B cell (primary cell): ENCODE data around the gene PIK3IP1. TPM values are rescaled to one million over a fixed set of nuclear protein-coding genes. Genes with fewer than 3 reads are reported as not detected.

ENCODE experiments used
- ATAC-seq: fragments of 200-7000 bp; cut with Tn5 transposase; one replicate; pipeline ENCODE4 v1.10.0; 2021; ENCODE audit warnings: low read depth, mild to moderate bottlenecking, moderate number of reproducible peaks, moderate library complexity
- CTCF ChIA-PET: fragments of 350-600 bp; sonication (Branson Sonifier 250); formaldehyde crosslinking; loops from one replicate; lab custom pipeline; 2021; ENCODE audit warnings: antibody characterized with exemption, inconsistent platforms; lab: Charles Lee
- POLR2A ChIA-PET: fragments of 350-600 bp; sonication (Branson Sonifier 250); formaldehyde crosslinking; loops from one replicate; lab custom pipeline; 2021; ENCODE audit warnings: antibody characterized with exemption; lab: Charles Lee
- DNase-seq: peaks from one replicate; pipeline ENCODE4 v3.0.0; 2013
- H2AFZ ChIP-seq: 2 replicates; pipeline ENCODE4 v1.6.1; 2012; ENCODE audit warnings: mild to moderate bottlenecking, low read depth, low read length; ENCODE audit not compliant: insufficient read depth, poor library complexity, severe bottlenecking
- H3K27ac ChIP-seq, 2 donors: 1 replicate in 1 of 2; 2 replicates in 1 of 2; pipeline ENCODE4 v1.5.1; 2012 to 2013; ENCODE audit warnings: low read length in 2 of 2, mild to moderate bottlenecking in 2 of 2, moderate library complexity in 1 of 2
- H3K27me3 ChIP-seq, 4 experiments: fragments of 200-600 bp in 1 of 4; sonication (generic) in 1 of 4; replicated peaks in 1 of 4; 1 replicate in 2 of 4; 2 replicates in 2 of 4; pipeline versions ENCODE4 v1.6.1 to v1.7.0; 2013 to 2016; ENCODE audit warnings: low read length in 3 of 4, mild to moderate bottlenecking in 2 of 4, mixed read lengths in 1 of 4, moderate library complexity in 1 of 4; ENCODE audit not compliant: insufficient read depth in 4 of 4, control insufficient read depth in 3 of 4; ENCODE audit errors: control extremely low read depth in 1 of 4
- H3K36me3 ChIP-seq, 2 experiments: replicated peaks in 1 of 2; 1 replicate in 1 of 2; 2 replicates in 1 of 2; pipeline versions ENCODE4 v1.6.1 to v1.7.1; 2013; ENCODE audit warnings: low read length in 1 of 2; ENCODE audit not compliant: insufficient read depth in 2 of 2, control insufficient read depth in 1 of 2; ENCODE audit errors: control extremely low read depth in 1 of 2, extremely low read depth in 1 of 2
- H3K4me1 ChIP-seq, 2 donors: fragments of 200-600 bp in 1 of 2; sonication (generic) in 1 of 2; 1 replicate in 1 of 2; 2 replicates in 1 of 2; pipeline versions ENCODE4 v1.5.1 to v1.6.1; 2013 to 2017; ENCODE audit warnings: low read length in 2 of 2; ENCODE audit not compliant: control insufficient read depth in 2 of 2, insufficient read depth in 2 of 2
- H3K4me2 ChIP-seq: replicated peaks from 2 replicates; pipeline ENCODE3; 2012; ENCODE audit warnings: mild to moderate bottlenecking, low read depth, low read length; ENCODE audit not compliant: poor library complexity, severe bottlenecking
- H3K4me3 ChIP-seq, 5 experiments: fragments of 200-600 bp in 1 of 5; sonication (generic) in 1 of 5; 1 replicate in 3 of 5; 2 replicates in 2 of 5; pipeline versions ENCODE4 v1.5.1 to v1.7.0; 2011 to 2016; ENCODE audit warnings: low read length in 4 of 5, mild to moderate bottlenecking in 4 of 5, low read depth in 2 of 5, control low read depth in 1 of 5, moderate library complexity in 1 of 5; ENCODE audit not compliant: insufficient read depth in 1 of 5; ENCODE audit errors: control extremely low read depth in 1 of 5, extremely low read depth in 1 of 5
- H3K79me2 ChIP-seq: fragments of 200-600 bp; sonication (generic); one replicate; pipeline ENCODE4 v1.6.0; 2016; ENCODE audit warnings: low read length; ENCODE audit not compliant: control insufficient read depth, insufficient read depth
- H3K9ac ChIP-seq: fragments of 200-600 bp; sonication (generic); 2 replicates; pipeline ENCODE4 v1.6.1; 2017; ENCODE audit warnings: mild to moderate bottlenecking, low read length, moderate library complexity
- H3K9me3 ChIP-seq, 3 donors: one replicate each; pipeline versions ENCODE4 v1.6.1 to v1.7.1; 2013; ENCODE audit warnings: low read length in 2 of 3; ENCODE audit not compliant: control insufficient read depth in 2 of 3, insufficient read depth in 1 of 3; ENCODE audit errors: control extremely low read depth in 1 of 3
- H4K20me1 ChIP-seq: 2 replicates; pipeline ENCODE4 v1.6.0; 2012; ENCODE audit warnings: mild to moderate bottlenecking, low read length; ENCODE audit not compliant: insufficient read depth, control insufficient read depth, poor library complexity, severe bottlenecking
- H3K27ac Mint-ChIP-seq: one replicate; pipeline ENCODE4 v1.8.0; 2021; ENCODE audit warnings: mixed read lengths
- H3K27me3 Mint-ChIP-seq: one replicate; pipeline ENCODE4 v1.8.0; 2021; ENCODE audit warnings: mixed read lengths
- H3K4me1 Mint-ChIP-seq: one replicate; pipeline ENCODE4 v1.8.0; 2021; ENCODE audit warnings: mixed read lengths
- H3K4me3 Mint-ChIP-seq: one replicate; pipeline ENCODE4 v1.8.0; 2021; ENCODE audit warnings: mixed read lengths
- H3K9me3 Mint-ChIP-seq: one replicate; pipeline ENCODE4 v1.8.0; 2022; ENCODE audit warnings: mixed read lengths; ENCODE audit not compliant: insufficient read depth
- CTCF ChIP-seq: fragments of 200-600 bp; IDR thresholded peaks from one replicate; pipeline ENCODE4 v1.8.0; 2022; ENCODE audit warnings: antibody characterized with exemption, mild to moderate bottlenecking
- EZH2 ChIP-seq: IDR thresholded peaks from 2 replicates; pipeline ENCODE4 v1.6.1; 2012; ENCODE audit warnings: borderline replicate concordance, low read depth, mild to moderate bottlenecking, moderate library complexity, low read length; ENCODE audit not compliant: insufficient read depth, poor library complexity, severe bottlenecking
- WGBS: methylation state at CpG from one replicate; pipeline ENCODE4 v1.1.5; 2013; ENCODE audit warnings: missing lambda C conversion rate; ENCODE audit not compliant: insufficient coverage; 5-methylcytosine and 5-hydroxymethylcytosine counted together
- intact Hi-C: fragments of 100-400 bp; cut with micrococcal nuclease; formaldehyde crosslinking; loops from one replicate; pipeline ENCODE4 v1.10.0; 2022
- polyA plus RNA-seq: library from polyadenylated mRNA; depleted of rRNA; stranded (reverse); fragments of >200 nt; gene quantifications from 2 replicates; pipeline ENCODE4 v1.2.3, GENCODE V29; 2012
- total RNA-seq, 2 donors: library from RNA; stranded (reverse); fragments of 120-200 nt in 1 of 2; gene quantifications; 1 replicate in 1 of 2; 2 replicates in 1 of 2; pipeline versions ENCODE4 v1.2.3 to v1.2.4, GENCODE V29; 2013 to 2022

Gene PIK3IP1
- total and polyA plus RNA-seq, 2 donors (not counting 1 experiment from before 2014, with no cell fraction given) = 89.8 to 92.9 TPM

DNA sequence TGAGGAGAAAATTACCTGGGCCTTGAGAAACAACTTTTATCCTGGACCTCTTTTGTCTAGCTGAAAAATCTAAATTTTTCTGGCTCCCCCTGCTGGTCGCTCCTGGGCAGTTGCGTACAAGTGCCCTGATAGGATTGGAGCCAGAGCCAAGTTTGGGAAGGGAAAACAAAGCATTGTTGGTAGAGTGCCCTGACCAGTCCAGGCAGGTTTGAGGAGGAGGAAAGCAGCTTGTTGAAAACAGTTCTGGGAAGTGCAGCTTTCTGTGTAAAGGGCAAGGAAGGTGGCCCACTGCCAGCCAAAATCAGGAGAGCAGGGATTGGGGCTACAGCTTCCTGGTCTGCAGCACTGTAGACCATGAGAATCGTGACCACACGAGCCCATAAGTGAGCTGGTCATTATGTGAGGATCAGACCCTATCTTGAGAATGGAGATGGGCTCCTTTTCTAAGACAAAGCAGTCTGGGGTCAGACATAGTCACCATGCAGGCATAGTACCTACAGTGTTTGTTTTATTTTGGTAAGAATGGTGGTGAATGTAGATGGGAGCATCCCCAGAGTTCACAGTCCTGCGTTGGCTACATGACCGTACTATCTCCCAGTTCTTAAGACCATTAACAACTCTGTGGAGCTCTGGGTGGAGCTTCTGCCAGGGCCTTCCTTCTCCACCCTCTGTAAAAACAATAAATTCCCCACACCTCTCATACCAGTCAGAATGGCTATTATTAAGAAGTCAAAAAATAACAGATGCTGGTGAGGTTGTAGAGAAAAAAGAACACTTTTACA, 21.3 kb upstream of the PIK3IP1 start:
- Histone ChIP-seq H3K36me3 (peaks cover 0 to 1% of the 10 kb centered on the region in 2 experiments), H3K4me3 (no peak overlapping the region), H3K27ac (no peak overlapping the region), H3K79me2 (no peaks in the 10 kb centered on the region), H4K20me1 (no peaks in the 10 kb centered on the region), H2AFZ (no peak overlapping the region), H3K9ac (no peak overlapping the region), H3K4me2 (no peak overlapping the region), H3K27me3 (no peaks in the 10 kb centered on the region), H3K4me1 (peaks cover 2 to 7% of the 10 kb centered on the region in 2 donors), H3K9me3 (peaks cover 3% of the 10 kb centered on the region in 3 donors)
- CTCF ChIA-PET = interaction anchor here (0.6 to 8.1 kb wide), 33 partner anchors 9 to 678 kb away, joined by 3 to 208 read pairs (median 5); partner anchors contain the start of genes LIMK2, PIK3IP1 and SLC35E4
- Mint-ChIP-seq H3K27ac (no peak overlapping the region), H3K4me1 (peaks cover 10% of the 10 kb centered on the region), H3K4me3 (no peak overlapping the region), H3K27me3 (no peaks in the 10 kb centered on the region), H3K9me3 (peaks cover 4% of the 10 kb centered on the region)
- intact Hi-C loops = loop anchor here (1.0 kb wide), 2 partner anchors 21 to 101 kb away; partner anchors contain the start of genes LIMK2 and PIK3IP1
- POLR2A ChIA-PET = interaction anchor here (0.6 to 2.7 kb wide), 4 partner anchors 22 to 1772 kb away, joined by 3 to 11 read pairs (median 5); partner anchors contain the start of gene PIK3IP1
- ATAC-seq (peak; percentile 64), DNase-seq (peak; percentile 68)
- TF ChIP-seq CTCF (peak; percentile 94), EZH2 (no peak)
- 45% methylated on average over 5 of the region's 6 CpGs for WGBS

DNA sequence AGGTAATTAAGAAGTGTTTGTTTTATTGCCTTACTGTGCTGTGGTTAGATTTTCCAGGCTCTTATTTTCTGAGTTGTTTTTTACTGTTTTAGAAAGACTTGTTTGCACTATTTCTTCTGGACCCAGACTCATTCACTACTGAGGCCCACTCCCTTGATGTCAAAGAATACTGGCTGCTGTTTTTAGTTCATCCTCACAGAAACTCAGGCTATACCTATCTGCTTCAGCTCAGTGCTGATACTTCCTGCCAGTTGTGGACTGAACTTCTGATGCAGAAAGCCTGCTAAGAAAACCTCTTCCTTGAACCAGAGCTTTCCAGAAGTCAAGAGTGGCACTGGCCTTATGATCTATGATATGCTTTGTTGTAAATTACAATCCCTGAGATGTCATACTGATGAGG, 15.9 kb upstream of the PIK3IP1 start:
- Histone ChIP-seq H2AFZ (no peak overlapping the region), H3K36me3 (no peaks in the 10 kb centered on the region), H3K4me1 (peaks cover 9 to 10% of the 10 kb centered on the region in 2 donors), H3K79me2 (no peaks in the 10 kb centered on the region), H3K9me3 (no peaks in the 10 kb centered on the region), H3K4me2 (peak overlapping the region; percentile 6), H3K27ac (peak overlapping the region; percentile 9 to 20), H4K20me1 (no peaks in the 10 kb centered on the region), H3K4me3 (no peak overlapping the region), H3K9ac (no peak overlapping the region), H3K27me3 (no peaks in the 10 kb centered on the region)
- CTCF ChIA-PET = interaction anchor here (2.1 kb wide), 1 partner anchor 95 kb away, joined by 7 read pairs; the partner anchor contains the start of gene LIMK2
- H3K4me3 Mint-ChIP-seq = peak overlapping the region; percentile 66
- no peaks in the 10 kb centered on the region for H3K27me3 Mint-ChIP-seq
- ATAC-seq = peak; percentile 47
- DNase-seq = no peak
- peaks cover 29% of the 10 kb centered on the region for H3K4me1 Mint-ChIP-seq
- H3K27ac Mint-ChIP-seq = peak overlapping the region; percentile 79
- POLR2A ChIA-PET = interaction anchor here (1.0 kb wide), 1 partner anchor 16 kb away, joined by 3 read pairs; the partner anchor contains the start of gene PIK3IP1
- intact Hi-C loops = loop anchor here (1.0 kb wide), 1 partner anchor 16 kb away; the partner anchor contains the start of gene PIK3IP1
- no peak for TF ChIP-seq CTCF
- TF ChIP-seq EZH2 = no peak
- no peaks in the 10 kb centered on the region for H3K9me3 Mint-ChIP-seq
